Measurements from ENCODE around the gene PRELID3B.

The PRELID3B gene

DNA sequence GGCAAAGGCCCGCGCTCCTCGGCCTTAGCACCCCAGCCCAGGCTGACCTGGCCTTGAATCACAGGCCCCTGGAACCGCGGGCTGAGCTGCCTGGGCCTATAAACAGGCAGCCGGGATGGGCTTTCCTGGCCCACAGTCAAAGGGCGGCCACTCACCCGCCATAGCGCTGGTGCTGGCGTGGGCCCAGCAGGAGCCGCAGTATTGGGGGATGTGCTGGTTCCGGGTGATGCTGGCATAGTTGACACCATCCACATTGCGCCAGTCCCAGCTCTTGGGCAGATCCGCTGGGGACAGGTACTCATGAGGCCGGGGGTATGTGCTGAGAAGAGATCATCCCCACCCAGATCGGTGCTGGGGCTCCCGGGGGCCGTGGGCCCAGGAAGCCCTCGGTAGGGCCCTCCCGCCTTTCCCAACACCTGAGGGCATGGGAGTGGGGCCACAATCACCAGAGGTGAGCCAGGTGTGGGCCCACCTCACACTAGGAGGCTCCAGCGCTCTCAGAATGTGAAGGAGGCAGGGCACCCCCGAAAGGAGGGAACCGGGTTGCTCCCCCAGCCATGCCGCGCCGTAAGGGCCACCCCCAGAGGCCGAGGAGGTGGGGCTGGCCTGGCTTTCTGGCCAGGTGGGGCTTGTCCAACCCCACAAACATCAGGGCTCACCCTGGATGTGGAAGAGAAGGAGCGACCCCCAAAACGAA, 36.3 kb downstream of the PRELID3B start:
- peak overlapping the region; percentile 8 for H3K9ac ChIP-seq (ENCODE audit: low read length)
- H3K27ac ChIP-seq (ENCODE audit: low read length) = no peak overlapping the region
- H3K4me1 ChIP-seq (ENCODE audit: control insufficient read depth, low read depth, low read length) = peaks cover 3% of the 10 kb centered on the region
- H3K9me3 ChIP-seq (ENCODE audit: control insufficient read depth, low read depth, low read length) = no peaks in the 10 kb centered on the region
- H3K4me3 ChIP-seq (ENCODE audit: low read length) = peak overlapping the region; percentile 38
- H3K36me3 ChIP-seq (ENCODE audit: control insufficient read depth, low read depth, low read length) = peaks cover 1% of the 10 kb centered on the region
- peaks cover 13% of the 10 kb centered on the region for H3K27me3 ChIP-seq (ENCODE audit: control insufficient read depth, insufficient read depth, low read length)

- no peaks in the 10 kb centered on the region for H3K4me1 ChIP-seq (ENCODE audit: control insufficient read depth, low read depth, low read length)
- H3K36me3 ChIP-seq (ENCODE audit: control insufficient read depth, low read depth, low read length) = peaks cover 4% of the 10 kb centered on the region
- no peak overlapping the region for H3K27ac ChIP-seq (ENCODE audit: low read length)
- no peak overlapping the region for H3K4me3 ChIP-seq (ENCODE audit: low read length)
- no peak overlapping the region for H3K9ac ChIP-seq (ENCODE audit: low read length)
- no peaks in the 10 kb centered on the region for H3K9me3 ChIP-seq (ENCODE audit: control insufficient read depth, low read depth, low read length)
- H3K27me3 ChIP-seq (ENCODE audit: control insufficient read depth, insufficient read depth, low read length) = peaks cover 13% of the 10 kb centered on the region
These were observed 36.9 kb downstream of the PRELID3B start for GRCh38 chr20:59005523-59006166.

- Histone ChIP-seq H3K4me1 (ENCODE audit: control insufficient read depth, low read depth, low read length) (no peaks in the 10 kb centered on the region), H3K27me3 (ENCODE audit: control insufficient read depth, insufficient read depth, low read length) (peaks cover 13% of the 10 kb centered on the region), H3K9ac (ENCODE audit: low read length) (no peak overlapping the region), H3K9me3 (ENCODE audit: control insufficient read depth, low read depth, low read length) (no peaks in the 10 kb centered on the region), H3K36me3 (ENCODE audit: control insufficient read depth, low read depth, low read length) (peaks cover 4% of the 10 kb centered on the region), H3K27ac (ENCODE audit: low read length) (no peak overlapping the region), H3K4me3 (ENCODE audit: low read length) (no peak overlapping the region)
These were observed 37.6 kb downstream of the PRELID3B start for GRCh38 chr20:59004763-59005522.

DNA sequence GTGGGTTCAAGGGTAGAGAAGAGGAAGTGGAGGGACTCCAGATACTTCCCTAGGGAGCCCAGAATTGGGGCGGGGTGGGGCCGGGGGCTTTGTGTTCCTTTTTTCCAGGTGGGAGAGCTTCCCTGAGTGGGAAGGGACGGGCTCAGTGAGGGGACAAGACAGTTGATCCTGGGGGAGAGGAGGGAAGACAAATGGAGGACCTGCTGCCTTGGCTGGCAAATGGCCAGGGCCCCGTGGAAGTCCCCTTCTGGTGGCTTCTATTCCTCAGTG, 38.2 kb downstream of the PRELID3B start:
- no peaks in the 10 kb centered on the region for H3K4me1 ChIP-seq (ENCODE audit: control insufficient read depth, low read depth, low read length)
- no peak overlapping the region for H3K27ac ChIP-seq (ENCODE audit: low read length)
- H3K4me3 ChIP-seq (ENCODE audit: low read length) = no peak overlapping the region
- no peaks in the 10 kb centered on the region for H3K9me3 ChIP-seq (ENCODE audit: control insufficient read depth, low read depth, low read length)
- H3K9ac ChIP-seq (ENCODE audit: low read length) = no peak overlapping the region
- peaks cover 13% of the 10 kb centered on the region for H3K27me3 ChIP-seq (ENCODE audit: control insufficient read depth, insufficient read depth, low read length)
- peaks cover 4% of the 10 kb centered on the region for H3K36me3 ChIP-seq (ENCODE audit: control insufficient read depth, low read depth, low read length)

DNA sequence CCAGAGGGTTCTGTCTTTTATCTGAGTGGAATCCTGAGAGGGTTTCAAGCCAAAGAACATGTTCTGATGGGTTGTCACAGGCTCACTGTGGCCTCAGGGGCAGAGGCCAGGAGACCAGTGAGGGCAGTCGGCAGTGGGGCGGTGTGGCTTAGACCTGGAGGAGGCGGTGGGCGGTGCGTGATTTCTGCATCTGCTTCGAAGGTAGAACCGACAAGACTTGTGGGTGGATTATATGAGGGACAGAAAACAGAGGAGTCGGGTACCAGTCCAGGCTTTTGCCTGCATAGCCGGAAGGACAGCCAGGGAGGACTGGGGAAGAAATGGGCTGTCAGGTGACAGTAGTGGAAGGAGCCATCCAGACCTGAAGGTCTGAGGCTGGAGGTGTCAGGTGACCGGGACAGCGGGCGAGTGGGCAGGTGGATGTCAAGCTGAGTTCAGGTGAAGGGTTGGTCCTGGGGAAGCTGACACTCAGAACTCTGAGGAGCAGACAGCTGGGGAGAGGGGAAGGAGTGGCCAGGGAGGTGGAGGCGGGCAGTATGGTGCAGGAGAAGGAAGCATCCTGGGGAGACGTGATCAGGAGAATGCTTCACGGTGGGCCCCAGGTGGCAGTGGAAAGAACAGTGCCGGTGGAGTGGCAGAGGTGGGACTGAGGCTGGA, 38.6 kb downstream of the PRELID3B start:
- H3K4me3 ChIP-seq (ENCODE audit: low read length) = no peak overlapping the region
- no peaks in the 10 kb centered on the region for H3K4me1 ChIP-seq (ENCODE audit: control insufficient read depth, low read depth, low read length)
- peaks cover 4% of the 10 kb centered on the region for H3K36me3 ChIP-seq (ENCODE audit: control insufficient read depth, low read depth, low read length)
- no peak overlapping the region for H3K27ac ChIP-seq (ENCODE audit: low read length)
- peaks cover 13% of the 10 kb centered on the region for H3K27me3 ChIP-seq (ENCODE audit: control insufficient read depth, insufficient read depth, low read length)
- H3K9ac ChIP-seq (ENCODE audit: low read length) = no peak overlapping the region
- no peaks in the 10 kb centered on the region for H3K9me3 ChIP-seq (ENCODE audit: control insufficient read depth, low read depth, low read length)

- H3K9me3 ChIP-seq (ENCODE audit: control insufficient read depth, low read depth, low read length) = no peaks in the 10 kb centered on the region
- peaks cover 6% of the 10 kb centered on the region for H3K27me3 ChIP-seq (ENCODE audit: control insufficient read depth, insufficient read depth, low read length)
- no peak overlapping the region for H3K27ac ChIP-seq (ENCODE audit: low read length)
- no peak overlapping the region for H3K9ac ChIP-seq (ENCODE audit: low read length)
- H3K4me3 ChIP-seq (ENCODE audit: low read length) = no peak overlapping the region
- H3K4me1 ChIP-seq (ENCODE audit: control insufficient read depth, low read depth, low read length) = no peaks in the 10 kb centered on the region
- H3K36me3 ChIP-seq (ENCODE audit: control insufficient read depth, low read depth, low read length) = peaks cover 4% of the 10 kb centered on the region
These were observed 39.6 kb downstream of the PRELID3B start for GRCh38 chr20:59002874-59003399.

GRCh38 chr20:59002388-59002787, 40.2 kb downstream of the PRELID3B start:
- H3K27ac ChIP-seq (ENCODE audit: low read length) = no peak overlapping the region
- no peak overlapping the region for H3K9ac ChIP-seq (ENCODE audit: low read length)
- H3K4me3 ChIP-seq (ENCODE audit: low read length) = no peak overlapping the region
- H3K27me3 ChIP-seq (ENCODE audit: control insufficient read depth, insufficient read depth, low read length) = peaks cover under 1% of the 10 kb centered on the region
- no peaks in the 10 kb centered on the region for H3K4me1 ChIP-seq (ENCODE audit: control insufficient read depth, low read depth, low read length)
- peaks cover 7% of the 10 kb centered on the region for H3K36me3 ChIP-seq (ENCODE audit: control insufficient read depth, low read depth, low read length)
- no peaks in the 10 kb centered on the region for H3K9me3 ChIP-seq (ENCODE audit: control insufficient read depth, low read depth, low read length)

DNA sequence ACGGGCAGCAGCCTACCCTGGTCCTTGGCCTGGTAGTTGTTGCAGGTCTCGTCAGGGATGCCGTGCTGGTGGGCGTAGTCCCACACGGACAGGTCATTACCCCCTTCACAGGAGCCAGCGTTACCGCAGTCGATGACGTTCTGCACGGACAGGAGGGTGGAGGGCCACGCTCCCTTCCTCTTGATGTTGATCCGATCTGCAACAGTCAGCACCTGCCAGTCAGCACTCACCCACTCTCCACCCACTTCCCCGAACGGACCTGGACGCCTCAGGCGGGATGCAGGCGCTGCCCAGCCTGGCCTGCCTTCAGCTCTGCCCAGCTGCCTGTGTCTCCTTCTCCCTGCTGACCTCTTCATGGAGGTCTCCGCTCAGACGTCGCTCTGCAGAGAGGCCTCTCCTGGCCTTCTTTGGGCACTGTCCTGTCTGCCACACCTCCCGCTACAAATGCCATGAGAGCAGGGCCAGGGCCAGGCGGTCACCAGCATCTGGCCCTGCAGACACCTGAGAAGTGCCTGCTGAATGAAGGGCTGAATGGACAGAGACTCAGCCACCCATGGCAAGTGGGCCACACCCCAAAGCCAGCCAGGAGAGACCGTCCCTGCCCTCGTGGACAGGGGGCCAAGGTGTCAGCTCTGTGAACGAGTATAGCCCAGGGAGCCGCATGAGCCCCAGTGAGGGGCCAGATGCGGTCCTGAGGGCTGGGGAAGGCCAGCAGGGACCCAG, 41.0 kb downstream of the PRELID3B start:
- Histone ChIP-seq H3K4me1 (ENCODE audit: control insufficient read depth, low read depth, low read length) (no peaks in the 10 kb centered on the region), H3K4me3 (ENCODE audit: low read length) (no peak overlapping the region), H3K36me3 (ENCODE audit: control insufficient read depth, low read depth, low read length) (peaks cover 9% of the 10 kb centered on the region), H3K9ac (ENCODE audit: low read length) (no peak overlapping the region), H3K27me3 (ENCODE audit: control insufficient read depth, insufficient read depth, low read length) (no peaks in the 10 kb centered on the region), H3K9me3 (ENCODE audit: control insufficient read depth, low read depth, low read length) (no peaks in the 10 kb centered on the region), H3K27ac (ENCODE audit: low read length) (no peak overlapping the region)

GRCh38 chr20:59001068-59001448, 41.5 kb downstream of the PRELID3B start:
- H3K36me3 ChIP-seq (ENCODE audit: control insufficient read depth, low read depth, low read length) = peaks cover 14% of the 10 kb centered on the region
- H3K9ac ChIP-seq (ENCODE audit: low read length) = no peak overlapping the region
- no peaks in the 10 kb centered on the region for H3K9me3 ChIP-seq (ENCODE audit: control insufficient read depth, low read depth, low read length)
- H3K27ac ChIP-seq (ENCODE audit: low read length) = no peak overlapping the region
- H3K4me3 ChIP-seq (ENCODE audit: low read length) = no peak overlapping the region
- H3K27me3 ChIP-seq (ENCODE audit: control insufficient read depth, insufficient read depth, low read length) = no peaks in the 10 kb centered on the region
- H3K4me1 ChIP-seq (ENCODE audit: control insufficient read depth, low read depth, low read length) = no peaks in the 10 kb centered on the region

DNA sequence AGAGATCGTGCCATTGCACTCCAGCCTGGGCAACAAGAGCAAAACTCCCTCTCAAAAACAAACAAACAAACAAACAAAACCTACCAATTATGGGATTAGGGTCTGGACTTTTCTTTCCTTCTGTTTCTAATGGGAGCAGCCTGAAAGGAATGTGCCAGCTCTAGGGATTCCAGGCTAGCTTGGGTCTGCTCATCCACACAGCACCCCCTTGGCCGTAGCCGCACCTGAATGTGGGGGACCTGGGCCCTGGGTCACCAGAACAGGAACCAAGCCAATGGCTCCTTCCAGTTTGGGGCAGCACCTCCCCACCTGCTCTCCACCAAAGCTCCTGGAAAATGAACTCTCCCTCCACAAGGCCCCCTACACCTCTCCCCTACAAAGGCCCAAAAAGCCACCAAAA, 42.3 kb downstream of the PRELID3B start:
- peaks cover 22% of the 10 kb centered on the region for H3K36me3 ChIP-seq (ENCODE audit: control insufficient read depth, low read depth, low read length)
- H3K4me3 ChIP-seq (ENCODE audit: low read length) = no peak overlapping the region
- H3K27ac ChIP-seq (ENCODE audit: low read length) = no peak overlapping the region
- no peak overlapping the region for H3K9ac ChIP-seq (ENCODE audit: low read length)
- no peaks in the 10 kb centered on the region for H3K4me1 ChIP-seq (ENCODE audit: control insufficient read depth, low read depth, low read length)
- no peaks in the 10 kb centered on the region for H3K27me3 ChIP-seq (ENCODE audit: control insufficient read depth, insufficient read depth, low read length)
- H3K9me3 ChIP-seq (ENCODE audit: control insufficient read depth, low read depth, low read length) = no peaks in the 10 kb centered on the region

DNA sequence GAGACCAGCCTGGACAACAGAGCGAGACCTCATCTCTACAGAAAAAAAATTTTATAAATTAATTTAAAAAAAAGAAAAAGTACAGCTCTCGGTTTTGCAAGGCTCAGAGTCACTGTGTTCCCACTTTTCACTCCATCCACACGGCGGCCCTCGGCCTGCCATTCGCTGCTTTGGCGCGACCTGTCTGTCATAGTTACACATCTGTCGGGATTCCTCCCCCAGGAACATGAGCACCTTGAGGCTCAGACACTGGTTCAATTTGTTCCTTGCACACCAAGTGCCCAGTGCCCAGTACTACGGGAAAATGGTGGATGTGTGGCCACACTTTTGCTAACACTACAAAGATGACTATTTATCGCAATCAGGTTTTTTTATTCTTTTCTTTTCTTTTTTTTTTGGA, 43.9 kb downstream of the PRELID3B start:
- no peak overlapping the region for H3K9ac ChIP-seq (ENCODE audit: low read length)
- no peaks in the 10 kb centered on the region for H3K9me3 ChIP-seq (ENCODE audit: control insufficient read depth, low read depth, low read length)
- no peak overlapping the region for H3K27ac ChIP-seq (ENCODE audit: low read length)
- no peak overlapping the region for H3K4me3 ChIP-seq (ENCODE audit: low read length)
- no peaks in the 10 kb centered on the region for H3K4me1 ChIP-seq (ENCODE audit: control insufficient read depth, low read depth, low read length)
- H3K27me3 ChIP-seq (ENCODE audit: control insufficient read depth, insufficient read depth, low read length) = no peaks in the 10 kb centered on the region
- H3K36me3 ChIP-seq (ENCODE audit: control insufficient read depth, low read depth, low read length) = peaks cover 38% of the 10 kb centered on the region

Measured in iPS-18a (cell line).